SK-N-SH (cell line): ENCODE measurements around the gene RDH16.

Experiments
- EP300 ChIP-seq, 2 experiments: IDR thresholded peaks; 2 replicates each; pipeline versions ENCODE4 v1.4.0 to v1.6.1; 2012; ENCODE audit warnings: borderline replicate concordance in 1 of 2, low read depth in 1 of 2, low read length in 1 of 2
- EZH2phosphoT487 ChIP-seq: fragments of 200-600 bp; sonication (generic); IDR thresholded peaks from 2 replicates; pipeline ENCODE4 v1.6.1; 2017; ENCODE audit warnings: low read depth, mixed run types, mild to moderate bottlenecking, antibody characterized with exemption, moderate library complexity, borderline replicate concordance
- FOXJ3 ChIP-seq: sonication (generic); formaldehyde crosslinking; IDR thresholded peaks from 2 replicates; pipeline ENCODE4 v1.5.1; 2020; ENCODE audit warnings: mild to moderate bottlenecking, missing genetic modification reagents
- NFIC ChIP-seq: IDR thresholded peaks from 2 replicates; pipeline ENCODE4 v1.4.0; 2012; ENCODE audit warnings: borderline replicate concordance
- POLR2AphosphoS5 ChIP-seq: IDR thresholded peaks from 2 replicates; pipeline ENCODE4 v1.6.1; 2012; ENCODE audit warnings: low read depth, low read length
- RFX5 ChIP-seq: IDR thresholded peaks from 2 replicates; pipeline ENCODE4 v1.6.1; 2012; ENCODE audit warnings: mild to moderate bottlenecking, improper control_type of control experiment, low read length
- TAF1 ChIP-seq: IDR thresholded peaks from 2 replicates; pipeline ENCODE4 v1.6.1; 2012; ENCODE audit warnings: low read depth, mild to moderate bottlenecking, low read length, moderate library complexity, borderline replicate concordance
- TF ChIP-seq, protein P1 (sequence below): fragments of 200-600 bp; sonication (generic); IDR thresholded peaks from 2 replicates; pipeline ENCODE4 v1.6.1; 2017; ENCODE audit warnings: antibody characterized with exemption, mild to moderate bottlenecking, moderate library complexity
- TF ChIP-seq, protein P2 (sequence below): IDR thresholded peaks from 2 replicates; pipeline ENCODE4 v1.6.1; 2012; ENCODE audit warnings: mild to moderate bottlenecking, low read depth, low read length, moderate library complexity
- TF ChIP-seq, protein P3 (sequence below): fragments of 150-350 bp; IDR thresholded peaks from 2 replicates; pipeline ENCODE4 v1.6.1; 2017; ENCODE audit warnings: antibody characterized with exemption, low read length, low read depth, borderline replicate concordance

DNA sequence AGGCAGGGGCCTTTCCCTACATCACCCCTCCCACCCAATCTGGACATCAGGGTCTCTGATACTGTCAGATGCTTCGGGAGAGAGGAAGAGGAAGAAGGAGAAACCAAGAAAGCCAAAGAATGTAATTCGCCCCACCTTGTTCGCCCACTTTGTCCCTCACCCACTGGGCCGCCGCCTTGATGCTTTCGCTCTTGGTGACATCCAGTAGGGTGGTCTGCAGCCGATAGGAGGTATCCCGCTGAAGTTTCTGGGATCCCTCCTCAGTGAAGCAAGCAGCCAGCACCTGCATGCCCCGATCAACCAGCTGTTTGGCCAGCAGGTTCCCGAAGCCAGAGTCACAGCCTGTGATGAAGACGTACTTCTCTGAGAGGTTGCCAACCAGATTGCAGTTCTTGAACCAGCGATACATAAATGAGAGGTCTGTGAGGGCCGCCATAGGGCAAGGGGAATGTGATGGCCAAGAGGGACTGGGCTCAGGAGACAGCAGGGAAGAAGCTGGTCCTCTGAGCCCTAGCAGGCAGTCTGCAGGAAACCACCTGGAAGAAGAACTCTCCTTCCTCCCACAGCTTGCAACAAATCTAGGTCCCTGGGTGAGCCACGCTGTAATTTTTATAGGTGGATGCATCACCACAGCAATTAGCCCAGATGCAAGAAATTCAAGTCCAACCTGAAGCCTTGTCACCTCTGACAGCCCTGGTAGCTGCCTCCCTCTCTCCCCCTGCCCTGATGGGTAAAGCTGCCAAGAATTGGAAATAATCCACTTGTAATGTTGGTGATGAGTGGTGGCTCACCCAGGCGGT is 23.4 kb downstream of the RDH16 start, which contains the start of gene SDR9C7:
- TF ChIP-seq, protein P1, sequence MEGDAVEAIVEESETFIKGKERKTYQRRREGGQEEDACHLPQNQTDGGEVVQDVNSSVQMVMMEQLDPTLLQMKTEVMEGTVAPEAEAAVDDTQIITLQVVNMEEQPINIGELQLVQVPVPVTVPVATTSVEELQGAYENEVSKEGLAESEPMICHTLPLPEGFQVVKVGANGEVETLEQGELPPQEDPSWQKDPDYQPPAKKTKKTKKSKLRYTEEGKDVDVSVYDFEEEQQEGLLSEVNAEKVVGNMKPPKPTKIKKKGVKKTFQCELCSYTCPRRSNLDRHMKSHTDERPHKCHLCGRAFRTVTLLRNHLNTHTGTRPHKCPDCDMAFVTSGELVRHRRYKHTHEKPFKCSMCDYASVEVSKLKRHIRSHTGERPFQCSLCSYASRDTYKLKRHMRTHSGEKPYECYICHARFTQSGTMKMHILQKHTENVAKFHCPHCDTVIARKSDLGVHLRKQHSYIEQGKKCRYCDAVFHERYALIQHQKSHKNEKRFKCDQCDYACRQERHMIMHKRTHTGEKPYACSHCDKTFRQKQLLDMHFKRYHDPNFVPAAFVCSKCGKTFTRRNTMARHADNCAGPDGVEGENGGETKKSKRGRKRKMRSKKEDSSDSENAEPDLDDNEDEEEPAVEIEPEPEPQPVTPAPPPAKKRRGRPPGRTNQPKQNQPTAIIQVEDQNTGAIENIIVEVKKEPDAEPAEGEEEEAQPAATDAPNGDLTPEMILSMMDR, result no peak
- TF ChIP-seq, protein P2, sequence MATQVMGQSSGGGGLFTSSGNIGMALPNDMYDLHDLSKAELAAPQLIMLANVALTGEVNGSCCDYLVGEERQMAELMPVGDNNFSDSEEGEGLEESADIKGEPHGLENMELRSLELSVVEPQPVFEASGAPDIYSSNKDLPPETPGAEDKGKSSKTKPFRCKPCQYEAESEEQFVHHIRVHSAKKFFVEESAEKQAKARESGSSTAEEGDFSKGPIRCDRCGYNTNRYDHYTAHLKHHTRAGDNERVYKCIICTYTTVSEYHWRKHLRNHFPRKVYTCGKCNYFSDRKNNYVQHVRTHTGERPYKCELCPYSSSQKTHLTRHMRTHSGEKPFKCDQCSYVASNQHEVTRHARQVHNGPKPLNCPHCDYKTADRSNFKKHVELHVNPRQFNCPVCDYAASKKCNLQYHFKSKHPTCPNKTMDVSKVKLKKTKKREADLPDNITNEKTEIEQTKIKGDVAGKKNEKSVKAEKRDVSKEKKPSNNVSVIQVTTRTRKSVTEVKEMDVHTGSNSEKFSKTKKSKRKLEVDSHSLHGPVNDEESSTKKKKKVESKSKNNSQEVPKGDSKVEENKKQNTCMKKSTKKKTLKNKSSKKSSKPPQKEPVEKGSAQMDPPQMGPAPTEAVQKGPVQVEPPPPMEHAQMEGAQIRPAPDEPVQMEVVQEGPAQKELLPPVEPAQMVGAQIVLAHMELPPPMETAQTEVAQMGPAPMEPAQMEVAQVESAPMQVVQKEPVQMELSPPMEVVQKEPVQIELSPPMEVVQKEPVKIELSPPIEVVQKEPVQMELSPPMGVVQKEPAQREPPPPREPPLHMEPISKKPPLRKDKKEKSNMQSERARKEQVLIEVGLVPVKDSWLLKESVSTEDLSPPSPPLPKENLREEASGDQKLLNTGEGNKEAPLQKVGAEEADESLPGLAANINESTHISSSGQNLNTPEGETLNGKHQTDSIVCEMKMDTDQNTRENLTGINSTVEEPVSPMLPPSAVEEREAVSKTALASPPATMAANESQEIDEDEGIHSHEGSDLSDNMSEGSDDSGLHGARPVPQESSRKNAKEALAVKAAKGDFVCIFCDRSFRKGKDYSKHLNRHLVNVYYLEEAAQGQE, result no peak
- no peak for TF ChIP-seq POLR2AphosphoS5
- no peak for TF ChIP-seq EP300 (IDR thresholded peaks at IDR 0.05; ENCODE audit: borderline replicate concordance in 1 of 2, low read depth in 1 of 2, low read length in 1 of 2)
- TF ChIP-seq TAF1, result no peak
- no peak for TF ChIP-seq NFIC
- TF ChIP-seq, protein P3, sequence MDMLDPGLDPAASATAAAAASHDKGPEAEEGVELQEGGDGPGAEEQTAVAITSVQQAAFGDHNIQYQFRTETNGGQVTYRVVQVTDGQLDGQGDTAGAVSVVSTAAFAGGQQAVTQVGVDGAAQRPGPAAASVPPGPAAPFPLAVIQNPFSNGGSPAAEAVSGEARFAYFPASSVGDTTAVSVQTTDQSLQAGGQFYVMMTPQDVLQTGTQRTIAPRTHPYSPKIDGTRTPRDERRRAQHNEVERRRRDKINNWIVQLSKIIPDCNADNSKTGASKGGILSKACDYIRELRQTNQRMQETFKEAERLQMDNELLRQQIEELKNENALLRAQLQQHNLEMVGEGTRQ, result no peak
- no peak for TF ChIP-seq FOXJ3 (CRISPR knock-in tag)
- no peak for TF ChIP-seq EZH2phosphoT487
- TF ChIP-seq RFX5, result no peak
